GM12878 (cell line): Measurements from ENCODE around the gene CEP128. TPM values are rescaled to one million over a fixed set of nuclear protein-coding genes. Genes with fewer than 3 reads are reported as not detected.

Experiments used
- ATAC-seq: fragments of 200-7000 bp; cut with Tn5 transposase; 3 replicates; pipeline ENCODE4 v1.9.1; 2020; ENCODE audit warnings: mild to moderate bottlenecking, moderate library complexity
- BruUV-seq: library from RNA; stranded (reverse); fragments of 400-500 nt; replicated peaks from 2 replicates; lab custom pipeline; 2021; lab: Mats Ljungman, UMichigan
- CTCF ChIA-PET: fragments of 300-600 bp; sonication (Branson Sonifier 250); formaldehyde crosslinking; extraction: SDS; loops from one replicate; lab custom pipeline; 2021; ENCODE audit warnings: inconsistent platforms; lab: Yijun Ruan, JAX
- POLR2A ChIA-PET: fragments of 350-600 bp; formaldehyde crosslinking; extraction: SDS; loops from one replicate; lab custom pipeline; 2021; ENCODE audit warnings: inconsistent platforms; lab: Charles Lee
- RAD21 ChIA-PET: fragments of 300-600 bp; sonication (Branson Sonifier 250); formaldehyde crosslinking; loops from one replicate; lab custom pipeline; 2023; ENCODE audit warnings: antibody characterized with exemption; ENCODE audit not compliant: unreplicated experiment; lab: Charles Lee
- SMC1A ChIA-PET: fragments of 300-600 bp; sonication (Branson Sonifier 250); formaldehyde crosslinking; loops from one replicate; lab custom pipeline; 2023; ENCODE audit not compliant: unreplicated experiment, uncharacterized antibody; lab: Charles Lee
- DNase-seq: peaks from one replicate; pipeline ENCODE4 v3.0.0-alpha.2; 2011; ENCODE audit warnings: low read depth, low spot score
- FAIRE-seq: peaks from 3 replicates; lab custom pipeline; 2011; peaks lifted over from hg19 to GRCh38; lab: Jason Lieb, UNC
- H2AFZ ChIP-seq: 2 replicates; pipeline ENCODE4 v1.6.0; 2011; ENCODE audit warnings: low read depth, low read length, control low read depth; ENCODE audit not compliant: control insufficient read depth
- H3K27ac ChIP-seq: 2 replicates; pipeline ENCODE4 v1.5.1; 2011; ENCODE audit warnings: control low read depth; ENCODE audit not compliant: control insufficient read depth, insufficient read depth
- H3K27me3 ChIP-seq, 2 experiments: replicated peaks in 1 of 2; 2 replicates each; pipeline versions ENCODE4 v1.6.0 to v1.6.1; 2011; ENCODE audit warnings: low read length in 1 of 2; ENCODE audit not compliant: control insufficient read depth in 2 of 2, insufficient read depth in 2 of 2
- H3K36me3 ChIP-seq, 2 experiments: 2 replicates each; pipeline ENCODE4 v1.5.1; 2011; ENCODE audit warnings: low read length in 1 of 2; ENCODE audit not compliant: control insufficient read depth in 2 of 2, insufficient read depth in 2 of 2
- H3K4me1 ChIP-seq: 2 replicates; pipeline ENCODE4 v1.6.1; 2011; ENCODE audit warnings: mild to moderate bottlenecking, low read length, moderate library complexity, mixed read lengths; ENCODE audit not compliant: control insufficient read depth, insufficient read depth
- H3K4me2 ChIP-seq: 2 replicates; pipeline ENCODE4 v1.6.0; 2011; ENCODE audit warnings: control low read depth; ENCODE audit not compliant: control insufficient read depth, insufficient read depth
- H3K4me3 ChIP-seq: fragments of 200-600 bp; sonication (generic); 2 replicates; pipeline ENCODE4 v1.5.1; 2016
- H3K79me2 ChIP-seq: 2 replicates; pipeline ENCODE4 v1.6.0; 2011; ENCODE audit warnings: low read length; ENCODE audit not compliant: control insufficient read depth, insufficient read depth
- H3K9ac ChIP-seq: 2 replicates; pipeline ENCODE4 v1.8.0; 2011; ENCODE audit warnings: low read length, control low read depth, mixed read lengths; ENCODE audit not compliant: control insufficient read depth, insufficient read depth
- H3K9me3 ChIP-seq: replicated peaks from 3 replicates; pipeline ENCODE4 v1.5.1; 2011; ENCODE audit warnings: mild to moderate bottlenecking, low read length; ENCODE audit not compliant: control insufficient read depth, insufficient read depth
- H4K20me1 ChIP-seq: 2 replicates; pipeline ENCODE4 v1.6.0; 2011; ENCODE audit not compliant: control insufficient read depth, insufficient read depth
- BCLAF1 ChIP-seq: fragments of 450-650 bp; IDR thresholded peaks from 2 replicates; pipeline ENCODE4 v1.6.1; 2017; ENCODE audit warnings: antibody characterized with exemption, mild to moderate bottlenecking, moderate library complexity
- CBFB ChIP-seq: IDR thresholded peaks from 2 replicates; pipeline ENCODE4 v1.6.1; 2016; ENCODE audit warnings: antibody characterized with exemption, low read depth
- CBX3 ChIP-seq: fragments of 200-600 bp; sonication (generic); IDR thresholded peaks from 2 replicates; pipeline ENCODE4 v1.6.1; 2016; ENCODE audit warnings: low read depth, borderline replicate concordance
- CEBPB ChIP-seq, 2 experiments: fragments of 150-350 bp in 1 of 2; IDR thresholded peaks; 2 replicates each; pipeline ENCODE4 v1.6.1; 2012 to 2014; ENCODE audit warnings: low read depth in 2 of 2, low read length in 2 of 2, borderline replicate concordance in 1 of 2, inconsistent platforms in 1 of 2
- CEBPZ ChIP-seq: fragments of 150-350 bp; IDR thresholded peaks from 2 replicates; pipeline ENCODE4 v1.6.1; 2016; ENCODE audit warnings: low read depth, low read length
- DPF2 ChIP-seq: fragments of 450-650 bp; IDR thresholded peaks from 2 replicates; pipeline ENCODE4 v1.6.1; 2017; ENCODE audit warnings: mild to moderate bottlenecking
- EP300 ChIP-seq, 2 experiments: fragments of 150-350 bp in 1 of 2; IDR thresholded peaks; 2 replicates each; pipeline ENCODE4 v1.6.1; 2011 to 2012; ENCODE audit warnings: low read depth in 2 of 2, low read length in 2 of 2, borderline replicate concordance in 1 of 2, improper control_type of control experiment in 1 of 2, inconsistent platforms in 1 of 2; ENCODE audit not compliant: control insufficient read depth in 1 of 2
- NKRF ChIP-seq: fragments of 450-650 bp; conservative IDR thresholded peaks from 2 replicates; pipeline ENCODE4 v1.6.1; 2017; ENCODE audit warnings: mild to moderate bottlenecking, moderate library complexity
- NR2C1 ChIP-seq: fragments of 450-650 bp; IDR thresholded peaks from 2 replicates; pipeline ENCODE4 v1.6.1; 2017; ENCODE audit warnings: antibody characterized with exemption, mild to moderate bottlenecking, moderate library complexity
- NR2C2 ChIP-seq: IDR thresholded peaks from 2 replicates; pipeline ENCODE4 v1.6.1; 2011; ENCODE audit warnings: borderline replicate concordance, low read depth; ENCODE audit not compliant: control insufficient read depth, insufficient read length
- RB1 ChIP-seq: fragments of 450-650 bp; formaldehyde crosslinking; IDR thresholded peaks from 2 replicates; pipeline ENCODE4 v1.6.1; 2017; ENCODE audit warnings: mild to moderate bottlenecking, borderline replicate concordance
- RCOR1 ChIP-seq: conservative IDR thresholded peaks from 2 replicates; pipeline ENCODE4 v1.6.1; 2012; ENCODE audit warnings: low read depth, low read length, improper control_type of control experiment
- TCF12 ChIP-seq: IDR thresholded peaks from 2 replicates; pipeline ENCODE4 v1.6.1; 2011; ENCODE audit warnings: low read depth, mild to moderate bottlenecking, low read length
- WRNIP1 ChIP-seq: IDR thresholded peaks from 2 replicates; pipeline ENCODE4 v1.6.1; 2011; ENCODE audit warnings: low read depth, low read length, improper control_type of control experiment, borderline replicate concordance
- ZBED1 ChIP-seq: IDR thresholded peaks from 2 replicates; pipeline ENCODE4 v1.6.1; 2016; ENCODE audit warnings: borderline replicate concordance
- WGBS: methylation state at CpG from one replicate; pipeline ENCODE4 v1.1.6; 2016; ENCODE audit warnings: low lambda C conversion rate; ENCODE audit not compliant: insufficient replicate concordance, insufficient coverage; ENCODE audit errors: missing lambda C conversion rate; 5-methylcytosine and 5-hydroxymethylcytosine counted together
- in situ Hi-C: fragments of 300-500 bp; cut with MboI; formaldehyde crosslinking; loops from 9 replicates; pipeline ENCODE4 v1.14.3; 2018; ENCODE audit warnings: mixed read lengths
- intact Hi-C: fragments of 100-400 bp; cut with micrococcal nuclease; formaldehyde crosslinking; loops from one replicate; pipeline ENCODE4 v1.14.2; 2022; ENCODE audit not compliant: unreplicated experiment
- polyA plus RNA-seq, 11 experiments: library from polyadenylated mRNA; depleted of rRNA in 4 of 11; unstranded in 6 of 11; stranded (reverse) in 5 of 11; fragments of >200 nt; fragmentation: Nextera tagmentation in 4 of 11; fragmentation: Illumina TruSeq in 1 of 11; extraction: Ambion mirVana in 4 of 11; extraction: Trizol in 1 of 11; gene quantifications; 1 replicate in 1 of 11; 2 replicates in 10 of 11; pipeline versions ENCODE4 v1.2.1 to v1.2.3, GENCODE V29; 2011 to 2016; ENCODE audit warnings: inconsistent platforms in 2 of 11, missing spikeins in 2 of 11, low read depth in 1 of 11
- total RNA-seq, 4 experiments: library from RNA; depleted of rRNA in 3 of 4; stranded (reverse); fragments of >200 nt in 3 of 4; fragmentation: Illumina TruSeq in 1 of 4; extraction: Trizol in 1 of 4; gene quantifications; 2 replicates each; pipeline versions ENCODE4 v1.2.1 to v1.2.3, GENCODE V29; 2013 to 2021

CEP128 gene
- total and polyA plus RNA-seq, 10 of the 15 experiments (the other 5 are each of a cell fraction or from before 2014, with no cell fraction given), result 1.1 to 6.7 (median 3.4) TPM

GRCh38 chr14:80634106-80634758 is 307.3 kb downstream of the CEP128 start:
- no peak for FAIRE-seq
- no peaks in the 10 kb centered on the region for H3K9me3 ChIP-seq
- no peak overlapping the region for H3K9ac ChIP-seq
- no peak for DNase-seq
- in situ Hi-C loops, result no loop called here
- POLR2A ChIA-PET, result no interaction called here
- RAD21 ChIA-PET, result no interaction called here
- no TSS peak for BruUV-seq
- H3K27ac ChIP-seq, result no peak overlapping the region
- SMC1A ChIA-PET, result no interaction called here
- H2AFZ ChIP-seq, result no peak overlapping the region
- TF ChIP-seq CEBPB (IDR thresholded peaks at IDR 0.05; ENCODE audit: borderline replicate concordance in 1 of 2, low read depth in 2 of 2, low read length in 2 of 2), result no peak
- TF ChIP-seq WRNIP1, result no peak
- TF ChIP-seq CEBPZ, result no peak
- TF ChIP-seq TCF12, result no peak
- TF ChIP-seq DPF2, result no peak
- TF ChIP-seq RB1, result no peak
- TF ChIP-seq NKRF, result no peak
- no peak for TF ChIP-seq CBX3
- TF ChIP-seq CBFB, result no peak
- TF ChIP-seq RCOR1, result no peak
- no peak for TF ChIP-seq ZBED1
- no peak for TF ChIP-seq NR2C1
- TF ChIP-seq BCLAF1, result no peak
- no peak for TF ChIP-seq EP300 (IDR thresholded peaks at IDR 0.05; ENCODE audit: borderline replicate concordance in 1 of 2, control insufficient read depth in 1 of 2, low read depth in 2 of 2, low read length in 2 of 2)
- TF ChIP-seq NR2C2, result no peak
- TF ChIP-seq, all 136 proteins: peak for 0
- 61% methylated on average over 3 of the region's 3 CpGs for WGBS
- ATAC-seq, result no peak
- no peaks in the 10 kb centered on the region for H3K79me2 ChIP-seq
- H3K27me3 ChIP-seq, result no peaks in the 10 kb centered on the region
- H4K20me1 ChIP-seq, result no peaks in the 10 kb centered on the region
- H3K4me2 ChIP-seq, result no peak overlapping the region
- no peaks in the 10 kb centered on the region; the same call in 1 of the 2 replicates for H3K4me1 ChIP-seq
- intact Hi-C loops, result no loop called here
- no peak overlapping the region for H3K4me3 ChIP-seq
- H3K36me3 ChIP-seq, result no peaks in the 10 kb centered on the region
- CTCF ChIA-PET, result no interaction called here
